ENCODE measurements around the gene HIGD1A. TPM values are rescaled to one million over a fixed set of nuclear protein-coding genes. Genes with fewer than 3 reads are reported as not detected.

HIGD1A gene
- total RNA-seq, 1 donor from 2014 or later = 82.4 TPM

DNA sequence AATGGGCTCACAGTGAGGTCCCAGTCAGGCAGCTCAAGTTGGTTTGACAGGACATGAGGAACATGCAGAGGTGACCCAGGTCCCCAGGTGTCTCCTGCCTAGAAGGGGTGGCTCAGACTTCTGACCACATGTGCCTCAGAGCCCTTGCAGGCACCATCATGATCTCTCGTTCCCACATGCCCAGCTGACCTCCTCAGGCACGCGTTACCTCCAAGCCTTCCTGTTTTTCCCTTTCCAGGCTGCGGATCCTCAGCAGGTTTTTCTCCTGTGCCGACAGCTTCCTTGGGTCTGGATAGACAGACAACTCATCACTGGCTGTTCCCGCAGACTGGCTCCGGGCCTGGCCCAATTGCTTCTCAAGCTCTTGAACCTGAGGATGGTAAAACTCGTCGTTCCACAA lies 61.6 kb downstream of the HIGD1A start:
- no peak overlapping the region for H3K4me3 Mint-ChIP-seq
- TF ChIP-seq, protein P1, sequence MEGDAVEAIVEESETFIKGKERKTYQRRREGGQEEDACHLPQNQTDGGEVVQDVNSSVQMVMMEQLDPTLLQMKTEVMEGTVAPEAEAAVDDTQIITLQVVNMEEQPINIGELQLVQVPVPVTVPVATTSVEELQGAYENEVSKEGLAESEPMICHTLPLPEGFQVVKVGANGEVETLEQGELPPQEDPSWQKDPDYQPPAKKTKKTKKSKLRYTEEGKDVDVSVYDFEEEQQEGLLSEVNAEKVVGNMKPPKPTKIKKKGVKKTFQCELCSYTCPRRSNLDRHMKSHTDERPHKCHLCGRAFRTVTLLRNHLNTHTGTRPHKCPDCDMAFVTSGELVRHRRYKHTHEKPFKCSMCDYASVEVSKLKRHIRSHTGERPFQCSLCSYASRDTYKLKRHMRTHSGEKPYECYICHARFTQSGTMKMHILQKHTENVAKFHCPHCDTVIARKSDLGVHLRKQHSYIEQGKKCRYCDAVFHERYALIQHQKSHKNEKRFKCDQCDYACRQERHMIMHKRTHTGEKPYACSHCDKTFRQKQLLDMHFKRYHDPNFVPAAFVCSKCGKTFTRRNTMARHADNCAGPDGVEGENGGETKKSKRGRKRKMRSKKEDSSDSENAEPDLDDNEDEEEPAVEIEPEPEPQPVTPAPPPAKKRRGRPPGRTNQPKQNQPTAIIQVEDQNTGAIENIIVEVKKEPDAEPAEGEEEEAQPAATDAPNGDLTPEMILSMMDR (conservative IDR thresholded peaks at IDR 0.05) = no peak
- H3K9me3 Mint-ChIP-seq = no peaks in the 10 kb centered on the region
- H3K27ac Mint-ChIP-seq (ENCODE audit: unreplicated experiment) = no peak overlapping the region
- no peaks in the 10 kb centered on the region for H3K27me3 Mint-ChIP-seq (ENCODE audit: low read depth)
- no peaks in the 10 kb centered on the region for H3K4me1 Mint-ChIP-seq
- H3K36me3 Mint-ChIP-seq (ENCODE audit: low read depth) = no peaks in the 10 kb centered on the region
- no peak for DNase-seq (ENCODE audit: low read depth, low spot score)

DNA sequence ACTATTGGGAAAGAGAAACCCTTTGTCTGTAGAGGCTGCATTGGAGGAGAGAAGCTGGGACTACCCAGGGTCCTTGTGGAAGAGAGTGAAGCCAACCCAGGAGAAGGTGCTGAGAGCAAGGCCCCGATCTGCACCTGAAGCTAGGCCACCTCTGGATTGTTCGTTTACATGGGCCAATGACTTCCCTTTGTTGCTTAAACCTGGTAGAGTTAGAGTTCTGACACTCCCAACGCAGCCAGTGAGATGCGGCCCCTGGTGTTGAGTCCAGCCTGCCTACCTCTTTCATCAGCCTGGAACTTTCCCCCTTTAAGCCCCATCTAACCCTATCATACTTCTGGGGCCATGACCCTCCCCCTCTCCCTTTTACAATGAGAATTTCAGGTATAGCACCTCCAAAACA lies 62.0 kb downstream of the HIGD1A start:
- Mint-ChIP-seq H3K27me3 (ENCODE audit: low read depth) (no peaks in the 10 kb centered on the region), H3K36me3 (ENCODE audit: low read depth) (no peaks in the 10 kb centered on the region), H3K9me3 (no peaks in the 10 kb centered on the region), H3K27ac (ENCODE audit: unreplicated experiment) (no peak overlapping the region), H3K4me1 (no peaks in the 10 kb centered on the region), H3K4me3 (no peak overlapping the region)
- no peak for DNase-seq (ENCODE audit: low read depth, low spot score)
- TF ChIP-seq, protein P1 (conservative IDR thresholded peaks at IDR 0.05) = no peak

DNA sequence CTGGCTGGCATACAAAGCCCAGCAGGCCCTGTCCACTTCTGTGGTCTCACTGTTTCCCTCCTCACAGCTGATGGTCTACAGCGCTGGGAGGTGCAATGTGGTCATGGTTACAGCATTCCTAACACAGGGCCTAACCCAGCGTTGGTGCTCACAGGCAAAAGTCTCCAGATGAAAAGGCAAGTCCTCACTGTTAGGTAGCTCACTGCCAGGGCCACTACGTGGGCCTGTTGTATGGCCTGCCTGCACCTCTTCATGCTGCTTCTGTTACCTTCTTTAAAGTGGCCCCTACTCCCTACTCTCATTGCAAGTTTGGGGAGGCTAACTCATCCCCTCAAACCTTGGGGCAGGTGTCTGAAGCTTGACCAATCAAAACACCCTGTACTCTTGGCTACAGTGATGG lies 62.5 kb downstream of the HIGD1A start:
- no peak for DNase-seq (ENCODE audit: low read depth, low spot score)
- no peaks in the 10 kb centered on the region for H3K9me3 Mint-ChIP-seq
- no peaks in the 10 kb centered on the region for H3K27me3 Mint-ChIP-seq (ENCODE audit: low read depth)
- H3K4me3 Mint-ChIP-seq = no peak overlapping the region
- no peak overlapping the region for H3K27ac Mint-ChIP-seq (ENCODE audit: unreplicated experiment)
- H3K4me1 Mint-ChIP-seq = no peaks in the 10 kb centered on the region
- TF ChIP-seq, protein P1 (conservative IDR thresholded peaks at IDR 0.05) = no peak
- no peaks in the 10 kb centered on the region for H3K36me3 Mint-ChIP-seq (ENCODE audit: low read depth)

DNA sequence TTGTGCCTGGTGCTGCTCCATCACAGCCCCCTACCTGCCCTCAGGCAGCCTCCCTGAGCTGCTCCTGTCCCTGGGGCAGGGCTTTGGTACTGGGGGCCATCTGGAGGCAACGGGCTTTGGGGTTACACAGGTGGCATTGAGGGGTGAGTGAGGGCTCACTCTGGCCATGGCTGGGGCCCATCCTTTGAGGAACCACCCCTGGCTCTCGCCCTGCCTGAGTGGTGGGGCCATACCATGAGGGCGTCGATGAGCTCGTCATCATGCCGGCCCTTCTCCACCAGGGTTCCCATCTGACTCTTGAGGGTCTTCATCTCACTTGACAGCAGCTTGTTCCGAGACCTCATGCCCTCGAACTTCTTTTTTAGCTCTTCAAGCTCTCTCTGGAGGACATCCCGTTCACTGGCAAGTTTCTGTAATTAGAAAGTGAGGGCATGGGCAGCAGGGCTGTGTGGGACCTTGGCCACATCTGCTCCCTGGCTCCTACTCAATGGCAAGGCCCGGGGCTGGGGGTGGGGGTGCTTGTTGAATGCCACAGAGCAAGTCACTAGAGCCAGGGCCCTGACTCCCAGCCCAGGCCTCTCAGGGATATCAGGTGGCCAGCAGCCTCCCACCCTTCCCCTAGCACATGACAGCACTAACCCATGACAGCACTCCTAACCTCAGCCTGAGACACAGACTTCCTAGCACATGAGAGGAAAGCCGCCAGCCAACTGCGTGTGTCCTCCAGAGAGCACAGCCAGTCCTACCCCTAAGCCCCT lies 64.7 kb downstream of the HIGD1A start:
- TF ChIP-seq, protein P1 (conservative IDR thresholded peaks at IDR 0.05) = no peak
- no peaks in the 10 kb centered on the region for H3K9me3 Mint-ChIP-seq
- no peaks in the 10 kb centered on the region for H3K27me3 Mint-ChIP-seq (ENCODE audit: low read depth)
- H3K4me1 Mint-ChIP-seq = peaks cover 4% of the 10 kb centered on the region
- peak overlapping the region; percentile 92 for H3K27ac Mint-ChIP-seq (ENCODE audit: unreplicated experiment)
- DNase-seq (ENCODE audit: low read depth, low spot score) = no peak
- no peaks in the 10 kb centered on the region for H3K36me3 Mint-ChIP-seq (ENCODE audit: low read depth)
- H3K4me3 Mint-ChIP-seq = no peak overlapping the region

DNA sequence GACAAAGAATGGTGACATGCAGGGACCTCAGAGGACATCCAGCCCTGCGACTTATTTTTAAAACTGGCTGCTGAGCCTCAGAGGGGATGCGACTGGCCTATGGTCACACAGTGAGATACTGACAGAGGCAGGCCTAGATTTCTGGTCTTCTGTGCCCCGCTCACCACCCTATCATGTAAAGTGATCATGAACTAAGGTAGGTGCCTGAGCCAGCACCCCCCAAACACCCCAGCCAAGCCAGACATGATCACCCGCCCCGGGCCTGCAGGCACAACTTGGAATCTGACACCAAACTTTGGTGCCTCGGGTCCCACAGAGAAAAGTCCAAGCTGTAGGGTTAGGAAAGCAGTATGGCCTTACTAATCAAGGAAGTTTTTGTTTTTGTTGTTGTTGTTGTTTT lies 67.8 kb downstream of the HIGD1A start:
- Mint-ChIP-seq H3K27ac (ENCODE audit: unreplicated experiment) (no peak overlapping the region), H3K9me3 (no peaks in the 10 kb centered on the region), H3K36me3 (ENCODE audit: low read depth) (no peaks in the 10 kb centered on the region), H3K4me3 (no peak overlapping the region), H3K4me1 (peaks cover 32% of the 10 kb centered on the region), H3K27me3 (ENCODE audit: low read depth) (no peaks in the 10 kb centered on the region)
- TF ChIP-seq, protein P1 (conservative IDR thresholded peaks at IDR 0.05) = no peak
- DNase-seq (ENCODE audit: low read depth, low spot score) = no peak
